ENCODE data around the gene GPSM1. TPM values are rescaled to one million over a fixed set of nuclear protein-coding genes. Genes with fewer than 3 reads are reported as not detected.
A peak's percentile ranks its signal among the peaks of the same experiment; 100 is the strongest.

Gene GPSM1
- total RNA-seq, 1 donor from 2014 or later: 19.2 TPM

DNA sequence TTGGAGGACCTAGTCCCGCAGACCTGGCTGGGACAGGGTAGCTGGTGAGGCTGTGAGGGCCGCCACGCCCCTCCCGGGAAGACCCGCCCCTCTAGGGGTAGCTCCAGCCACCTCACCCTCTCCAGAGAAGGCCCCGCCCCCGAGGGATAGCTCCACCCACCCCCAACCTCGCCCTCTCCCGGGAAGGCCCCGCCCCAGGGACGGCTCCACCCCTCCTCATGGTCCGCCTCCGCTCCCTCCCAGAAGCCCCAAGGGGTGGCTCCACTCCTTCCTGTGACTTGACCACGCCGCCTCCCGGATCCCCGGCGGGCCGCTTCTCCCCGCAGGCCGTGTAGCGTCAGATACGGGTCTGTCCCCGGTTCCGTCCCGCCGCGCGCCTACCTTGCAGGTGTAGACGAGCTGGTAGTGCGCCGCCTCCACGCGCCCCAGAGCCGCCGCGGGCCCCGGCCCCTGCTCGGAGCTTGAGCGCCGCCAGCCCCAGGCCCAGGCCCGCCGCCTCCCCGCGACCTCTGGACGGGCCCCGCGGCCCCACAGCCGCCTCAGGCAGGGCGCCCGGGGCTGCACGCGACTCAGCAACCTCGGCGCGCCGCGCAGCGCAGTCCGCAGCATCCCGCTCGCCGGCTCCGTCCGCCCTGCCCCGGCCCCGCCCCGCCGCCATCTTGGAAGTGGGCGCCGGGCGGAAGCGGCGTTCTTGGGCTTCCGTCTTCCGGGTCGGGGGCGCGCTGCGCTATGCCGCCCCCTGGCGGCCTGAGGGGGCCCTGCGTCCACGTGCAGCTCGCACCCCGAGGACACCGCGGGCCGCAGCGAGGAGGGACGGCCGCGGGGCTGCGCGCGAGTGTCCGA is 36.0 kb downstream of the GPSM1 start, which contains the start of gene DNLZ:
TSS of gene DNLZ (minus strand) at position 639 of the 843 bp plus-strand sequence. CDS start at position 609, 30 bp downstream.
- Histone ChIP-seq H3K4me1 (peaks cover 28% of the 10 kb centered on the region), H3K4me3 (peak within 1 kb of the TSS; percentile 79), H3K9me3 (no peaks in the 10 kb centered on the region), H3K27me3 (ENCODE audit: low read depth) (no peaks in the 10 kb centered on the region), H3K36me3 (no peaks in the 10 kb centered on the region), H3K27ac (peak within 1 kb of the TSS; percentile 92)
- intact Hi-C loops (cut with DNase I): no loop called here
- ATAC-seq (peak; percentile 95), DNase-seq (peak; percentile 98)
- TF ChIP-seq, protein P1, sequence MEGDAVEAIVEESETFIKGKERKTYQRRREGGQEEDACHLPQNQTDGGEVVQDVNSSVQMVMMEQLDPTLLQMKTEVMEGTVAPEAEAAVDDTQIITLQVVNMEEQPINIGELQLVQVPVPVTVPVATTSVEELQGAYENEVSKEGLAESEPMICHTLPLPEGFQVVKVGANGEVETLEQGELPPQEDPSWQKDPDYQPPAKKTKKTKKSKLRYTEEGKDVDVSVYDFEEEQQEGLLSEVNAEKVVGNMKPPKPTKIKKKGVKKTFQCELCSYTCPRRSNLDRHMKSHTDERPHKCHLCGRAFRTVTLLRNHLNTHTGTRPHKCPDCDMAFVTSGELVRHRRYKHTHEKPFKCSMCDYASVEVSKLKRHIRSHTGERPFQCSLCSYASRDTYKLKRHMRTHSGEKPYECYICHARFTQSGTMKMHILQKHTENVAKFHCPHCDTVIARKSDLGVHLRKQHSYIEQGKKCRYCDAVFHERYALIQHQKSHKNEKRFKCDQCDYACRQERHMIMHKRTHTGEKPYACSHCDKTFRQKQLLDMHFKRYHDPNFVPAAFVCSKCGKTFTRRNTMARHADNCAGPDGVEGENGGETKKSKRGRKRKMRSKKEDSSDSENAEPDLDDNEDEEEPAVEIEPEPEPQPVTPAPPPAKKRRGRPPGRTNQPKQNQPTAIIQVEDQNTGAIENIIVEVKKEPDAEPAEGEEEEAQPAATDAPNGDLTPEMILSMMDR (IDR thresholded peaks at IDR 0.05): peak; percentile 98

- Histone ChIP-seq H3K4me1 (peaks cover 28% of the 10 kb centered on the region), H3K27ac (no peak overlapping the region), H3K36me3 (no peaks in the 10 kb centered on the region), H3K27me3 (ENCODE audit: low read depth) (no peaks in the 10 kb centered on the region), H3K9me3 (no peaks in the 10 kb centered on the region), H3K4me3 (peak overlapping the region; percentile 79)
- intact Hi-C loops (cut with DNase I): no loop called here
- TF ChIP-seq, protein P1 (IDR thresholded peaks at IDR 0.05): peak; percentile 11
- DNase-seq (no peak), ATAC-seq (no peak)
Measured at GRCh38 chr9:136363949-136364748, 36.8 kb downstream of the GPSM1 start.

GRCh38 chr9:136364942-136365774 is 37.8 kb downstream of the GPSM1 start:
- Histone ChIP-seq H3K36me3 (no peaks in the 10 kb centered on the region), H3K27me3 (ENCODE audit: low read depth) (no peaks in the 10 kb centered on the region), H3K27ac (no peak overlapping the region), H3K4me1 (peaks cover 28% of the 10 kb centered on the region), H3K4me3 (no peak overlapping the region), H3K9me3 (no peaks in the 10 kb centered on the region)
- TF ChIP-seq, protein P1 (IDR thresholded peaks at IDR 0.05): no peak
- intact Hi-C loops (cut with DNase I): no loop called here
- ATAC-seq: no peak
- no peak for DNase-seq

- intact Hi-C loops (cut with DNase I): no loop called here
- Histone ChIP-seq H3K9me3 (no peaks in the 10 kb centered on the region), H3K4me1 (peaks cover 28% of the 10 kb centered on the region), H3K36me3 (no peaks in the 10 kb centered on the region), H3K27me3 (ENCODE audit: low read depth) (no peaks in the 10 kb centered on the region), H3K4me3 (no peak overlapping the region), H3K27ac (peak overlapping the region; percentile 21)
- DNase-seq (peak; percentile 75), ATAC-seq (no peak)
- TF ChIP-seq, protein P1 (IDR thresholded peaks at IDR 0.05): no peak
Measured at GRCh38 chr9:136365775-136366222, 38.5 kb downstream of the GPSM1 start.

- ATAC-seq: no peak
- H3K27me3 ChIP-seq (ENCODE audit: low read depth): no peaks in the 10 kb centered on the region
- no peak overlapping the region for H3K4me3 ChIP-seq
- TF ChIP-seq, protein P1 (IDR thresholded peaks at IDR 0.05): no peak
- H3K27ac ChIP-seq: no peak overlapping the region
- H3K4me1 ChIP-seq: peaks cover 23% of the 10 kb centered on the region
- intact Hi-C loops (cut with DNase I): no loop called here
- H3K36me3 ChIP-seq: no peaks in the 10 kb centered on the region
- no peaks in the 10 kb centered on the region for H3K9me3 ChIP-seq
- no peak for DNase-seq
Measured at GRCh38 chr9:136366826-136367225, 39.5 kb downstream of the GPSM1 start.

All from lower lobe of right lung (tissue), 2 donors.